Islet precursor cell (in vitro differentiated cells): ENCODE data around the gene TLL1.

Experiments used
- DNase-seq: peaks from one replicate; pipeline ENCODE4 v3.0.0-alpha.2; 2018

Gene TLL1

DNA sequence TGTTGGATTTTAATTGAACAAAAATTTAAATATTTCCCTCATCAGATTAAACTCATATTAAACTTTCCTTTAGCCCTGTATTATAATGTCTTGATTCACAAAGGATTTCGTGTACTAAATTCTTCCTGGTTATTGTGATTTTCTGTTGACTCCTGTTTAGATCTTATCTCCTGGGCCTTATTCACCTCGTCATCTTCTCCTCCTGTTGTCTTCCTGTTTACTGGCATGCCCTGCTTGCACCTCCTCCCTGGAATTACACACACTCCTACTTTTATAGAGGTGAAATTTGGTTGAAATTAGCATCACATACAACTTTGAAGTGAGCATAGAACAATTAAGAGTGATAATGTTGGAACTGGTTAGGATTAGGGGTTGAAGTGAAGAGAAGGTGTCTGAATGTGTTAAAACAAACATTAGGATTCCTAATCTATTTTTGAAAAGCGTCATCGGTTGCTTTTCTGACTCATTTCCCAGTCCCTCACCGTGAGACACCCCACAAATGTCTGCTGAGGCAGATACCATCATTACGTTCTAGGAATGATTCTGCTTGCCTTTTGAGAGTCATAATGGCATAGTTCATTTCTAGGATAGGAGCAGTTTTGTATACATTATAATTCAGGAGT lies 32.5 kb downstream of the TLL1 start:
- DNase-seq: no peak

DNA sequence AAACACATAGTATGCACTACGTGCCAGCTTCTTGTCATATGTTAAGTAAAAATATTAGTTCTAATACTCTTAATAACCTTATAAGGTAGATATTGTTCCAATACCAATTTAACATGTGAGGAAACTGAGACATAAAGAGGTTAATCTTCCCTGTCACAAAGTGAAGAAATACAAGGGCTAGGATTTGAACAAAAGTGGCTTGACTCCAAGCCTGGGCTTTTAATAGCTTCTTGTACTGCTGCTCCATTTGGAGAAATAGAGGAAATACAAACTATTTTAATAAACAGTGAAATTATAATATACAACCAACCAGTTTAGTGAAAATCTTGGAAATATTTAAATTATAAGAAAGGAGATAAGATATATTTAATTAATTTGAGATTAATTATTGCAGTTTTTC lies 33.2 kb downstream of the TLL1 start:
- DNase-seq: no peak

DNA sequence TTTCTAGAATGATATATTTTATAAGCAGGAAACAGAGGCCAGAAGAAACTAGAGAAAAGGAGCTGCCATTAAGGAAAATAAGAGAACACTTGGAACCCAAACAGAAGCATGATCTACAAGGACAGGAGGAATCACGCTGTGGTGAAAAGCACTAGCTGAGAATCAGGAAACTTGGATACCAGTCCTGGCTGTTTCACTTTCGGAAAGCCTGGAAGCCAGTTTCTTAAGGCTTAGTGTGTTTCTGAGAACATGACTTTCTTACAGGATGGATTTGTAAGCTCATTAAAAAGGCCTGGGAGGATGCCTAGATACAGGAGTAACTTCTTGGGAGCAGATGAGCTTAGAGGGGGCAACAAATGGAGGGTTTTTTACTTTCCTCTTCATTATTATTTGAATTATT lies 36.9 kb downstream of the TLL1 start:
- no peak for DNase-seq

DNA sequence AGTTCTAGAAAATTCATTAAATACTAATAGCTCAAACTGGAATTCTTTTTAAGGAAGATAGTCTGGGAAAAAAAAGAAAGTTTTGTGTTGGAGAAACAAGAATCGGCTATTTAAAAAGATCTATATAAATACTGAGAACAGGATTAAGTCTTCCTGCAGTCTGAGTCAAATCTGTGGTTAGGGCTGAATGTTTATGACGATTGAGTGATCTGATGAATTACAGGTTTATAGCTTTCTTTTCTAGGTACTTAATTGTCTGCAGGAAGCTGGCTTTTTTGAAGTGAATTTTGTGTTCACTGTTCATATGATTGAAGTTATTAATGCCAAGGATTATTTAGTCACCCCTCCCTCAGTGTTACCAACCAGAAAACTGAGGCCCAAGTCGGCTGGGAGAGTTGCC lies 42.2 kb downstream of the TLL1 start:
- DNase-seq: no peak

DNA sequence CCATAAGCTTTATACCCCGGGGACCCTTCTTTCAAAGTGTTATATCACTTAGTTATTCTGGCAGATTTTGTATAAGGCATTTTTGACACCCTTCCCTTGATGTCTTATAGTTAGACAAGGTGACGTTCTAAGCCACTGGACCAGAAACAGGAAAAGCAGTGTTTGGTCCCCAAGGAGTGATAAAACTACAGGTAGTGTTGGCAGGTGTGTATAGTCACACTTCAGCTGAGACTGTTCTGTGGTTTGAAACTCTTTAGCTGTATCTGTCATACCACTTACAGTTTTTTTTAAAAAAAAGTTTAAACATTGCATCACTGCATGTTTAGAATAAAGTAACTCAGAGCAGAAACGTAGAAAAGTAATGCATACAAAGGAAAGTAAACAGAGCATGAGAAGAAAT lies 48.5 kb downstream of the TLL1 start:
- no peak for DNase-seq

DNA sequence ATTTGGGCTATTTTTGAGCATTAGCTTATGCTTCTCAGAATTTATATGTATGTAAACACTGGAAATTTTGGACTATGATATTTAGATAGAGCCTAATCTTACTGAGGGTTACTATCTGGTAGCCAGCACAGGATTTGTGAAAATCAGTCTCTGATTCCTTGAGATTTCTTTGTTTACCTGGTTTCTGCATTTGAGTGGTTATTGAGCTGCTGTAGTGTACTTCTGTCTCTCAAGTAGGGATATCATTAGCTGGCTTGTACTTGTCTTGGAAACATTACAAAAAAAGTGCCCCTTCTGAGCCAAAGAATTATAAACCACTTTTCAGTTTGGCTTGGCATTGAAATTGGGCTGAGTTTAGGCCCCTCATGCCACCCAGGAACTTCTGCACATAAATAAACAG lies 49.7 kb downstream of the TLL1 start:
- DNase-seq: no peak

DNA sequence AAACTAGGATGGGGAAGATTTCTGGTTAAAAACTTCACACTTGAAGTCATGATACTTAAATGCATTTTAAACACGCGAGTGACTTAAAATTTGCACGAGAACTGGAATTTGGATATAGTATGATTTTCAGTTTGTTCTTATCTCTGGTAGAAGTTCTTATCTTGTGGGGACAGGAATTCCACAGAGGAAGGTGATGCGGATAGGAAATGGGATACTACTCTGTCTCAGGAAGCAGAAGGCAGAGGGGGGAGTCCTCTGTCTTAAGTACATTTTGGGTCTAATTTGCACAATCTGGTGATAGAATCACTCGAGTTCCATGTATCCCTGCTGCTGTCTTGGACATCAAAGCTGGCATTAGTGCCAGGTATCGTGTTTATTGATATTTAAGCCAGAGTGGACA lies 53.3 kb downstream of the TLL1 start:
- DNase-seq: no peak

DNA sequence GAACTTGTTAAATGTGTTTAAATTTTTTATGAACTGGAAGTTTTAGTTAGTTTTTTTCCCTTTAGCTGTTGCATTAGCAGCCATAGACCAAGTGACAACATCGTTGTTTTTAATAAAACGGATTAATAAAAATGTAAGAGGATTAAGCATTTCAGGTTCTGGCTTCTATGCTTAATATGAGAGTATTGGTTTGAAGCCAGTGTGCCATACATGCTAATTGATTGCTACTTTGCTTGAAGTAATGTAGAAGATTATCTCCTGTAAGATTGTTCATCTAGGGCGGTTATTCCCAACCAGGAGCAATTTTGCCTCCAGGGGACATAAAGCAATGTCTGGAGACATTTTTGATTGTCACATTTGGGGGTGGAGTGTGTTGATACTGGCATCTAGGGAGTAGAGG lies 54.3 kb downstream of the TLL1 start:
- DNase-seq: no peak

DNA sequence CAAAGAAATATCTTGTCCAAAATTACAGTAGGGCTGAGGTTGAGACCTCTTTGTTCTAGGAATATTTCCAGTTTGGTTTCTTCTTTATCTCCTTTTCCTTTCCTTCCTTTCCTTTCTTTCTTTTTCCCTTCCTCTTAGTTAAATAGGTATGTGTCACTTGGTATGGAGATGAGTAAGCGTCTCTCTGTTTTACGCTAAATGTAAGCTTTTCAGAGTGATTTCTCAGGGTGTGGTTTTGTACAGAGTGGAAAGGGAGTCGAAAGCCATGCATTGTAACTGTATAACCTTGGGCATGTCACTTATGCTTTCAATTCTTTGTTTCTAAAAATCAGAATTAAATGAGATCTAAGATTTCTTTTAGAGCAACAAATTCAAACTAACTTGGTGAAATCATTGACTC lies 54.8 kb downstream of the TLL1 start:
- DNase-seq: no peak

DNA sequence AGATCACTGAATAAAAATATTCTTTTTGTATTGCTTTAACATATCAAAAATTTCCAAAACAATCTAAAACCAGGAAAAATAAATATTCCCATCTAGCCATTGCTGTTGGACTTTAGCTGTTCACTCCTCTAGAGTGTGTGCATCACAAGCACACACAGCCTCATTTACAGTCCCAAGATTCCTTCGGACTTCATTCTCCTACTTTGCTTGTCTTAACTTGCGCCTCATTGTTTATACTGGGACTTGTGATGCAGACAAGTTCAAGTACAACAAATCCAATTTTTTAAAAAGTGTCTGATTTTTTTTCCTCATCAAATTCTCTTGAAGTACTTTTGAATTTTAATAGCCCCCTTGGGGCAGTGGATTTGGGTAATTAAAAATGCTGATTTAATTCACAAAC lies 55.6 kb downstream of the TLL1 start:
- DNase-seq: no peak

DNA sequence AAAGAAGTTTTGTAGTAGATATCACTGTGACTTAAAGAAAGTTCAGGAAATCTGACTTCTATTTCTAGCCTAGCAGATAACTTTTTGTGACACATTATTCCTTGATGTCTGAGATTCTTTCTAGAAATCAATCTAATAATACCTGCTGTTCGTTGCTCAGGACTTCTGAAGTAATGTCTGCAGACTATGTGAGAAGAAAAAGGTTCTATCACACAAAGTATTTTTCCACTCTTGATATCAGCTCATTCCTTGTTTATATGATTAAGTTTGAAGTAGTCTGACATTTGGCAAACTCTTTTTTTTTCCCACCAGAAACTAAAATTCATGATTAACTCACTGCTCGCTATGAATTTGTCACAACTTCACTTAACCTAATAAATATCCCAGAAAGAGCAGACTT lies 56.6 kb downstream of the TLL1 start:
- DNase-seq: no peak

DNA sequence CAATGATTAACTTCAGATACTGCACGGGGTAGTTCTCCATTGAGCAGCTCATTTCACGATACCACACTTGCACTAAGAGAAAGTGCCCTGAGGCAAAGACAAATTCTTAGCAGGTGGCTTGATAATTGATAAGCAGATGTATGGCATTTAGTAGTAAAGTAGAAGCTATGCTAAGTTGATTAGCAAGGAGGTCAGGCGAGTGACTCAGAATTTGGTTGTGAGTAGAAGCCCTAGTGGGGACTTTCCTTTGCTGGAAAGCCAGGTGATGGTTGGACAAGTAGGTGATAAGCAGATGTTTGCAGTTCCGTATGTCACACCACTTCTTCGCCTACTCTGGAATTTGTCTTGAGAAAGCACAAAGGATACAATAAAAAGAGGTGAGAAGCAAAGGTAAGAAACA lies 58.7 kb downstream of the TLL1 start:
- DNase-seq: no peak

DNA sequence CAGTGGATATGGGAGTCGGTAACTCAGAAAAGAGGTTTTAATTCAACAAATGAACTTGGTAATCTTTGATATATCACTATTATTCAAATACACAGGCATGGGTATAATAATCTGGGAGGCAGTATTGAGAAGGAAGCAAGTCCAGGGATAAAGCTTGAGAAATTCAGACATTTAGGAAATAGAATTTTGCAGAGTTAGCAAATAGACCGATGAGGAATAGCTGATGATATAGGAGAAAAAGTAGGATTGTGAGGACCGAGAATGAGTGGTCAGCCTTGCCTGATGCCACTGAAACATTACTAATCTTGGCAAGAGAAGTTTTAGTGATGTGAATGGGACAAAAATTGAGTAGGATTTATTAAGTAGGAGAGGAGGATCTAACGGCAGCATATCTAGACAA lies 71.9 kb downstream of the TLL1 start:
- no peak for DNase-seq

DNA sequence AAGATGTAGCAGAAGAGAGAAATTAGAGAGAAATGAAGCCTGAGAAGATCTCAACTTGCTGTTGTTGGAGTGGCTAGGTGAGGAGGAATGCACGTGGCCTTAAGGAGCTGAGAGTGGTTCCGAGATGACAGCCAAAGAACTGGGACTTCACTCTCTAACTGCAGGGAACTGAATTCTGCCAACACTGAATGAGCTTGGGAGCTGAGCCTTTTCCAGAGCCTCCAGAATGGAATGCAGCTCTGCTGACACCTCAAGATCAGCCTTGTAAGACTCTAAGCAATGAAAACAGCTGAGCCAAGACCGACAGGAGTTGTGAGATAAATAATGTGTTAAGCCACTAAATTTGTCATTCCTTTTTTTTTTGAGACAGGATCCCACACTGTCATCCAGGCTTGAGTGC lies 73.0 kb downstream of the TLL1 start:
- DNase-seq: peak; percentile 55

DNA sequence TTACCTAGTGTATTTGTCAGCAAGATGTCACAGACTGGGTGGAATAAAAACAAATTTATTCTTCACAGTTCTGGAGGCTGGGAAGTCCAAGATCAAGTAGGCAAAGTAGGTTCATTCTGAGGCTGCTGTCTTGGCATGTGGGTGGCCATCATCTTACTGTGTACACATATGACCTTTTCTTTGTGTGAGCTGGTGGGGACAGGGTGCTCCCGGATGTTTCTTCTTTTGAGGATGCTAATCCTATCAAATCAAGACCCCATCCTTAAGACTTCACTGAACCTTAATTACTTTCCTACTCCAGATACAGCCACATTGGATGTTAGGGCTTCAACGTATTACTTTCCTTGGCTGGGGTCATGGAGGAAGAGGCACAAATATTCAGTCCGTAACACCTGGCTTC lies 74.0 kb downstream of the TLL1 start:
- DNase-seq: no peak

DNA sequence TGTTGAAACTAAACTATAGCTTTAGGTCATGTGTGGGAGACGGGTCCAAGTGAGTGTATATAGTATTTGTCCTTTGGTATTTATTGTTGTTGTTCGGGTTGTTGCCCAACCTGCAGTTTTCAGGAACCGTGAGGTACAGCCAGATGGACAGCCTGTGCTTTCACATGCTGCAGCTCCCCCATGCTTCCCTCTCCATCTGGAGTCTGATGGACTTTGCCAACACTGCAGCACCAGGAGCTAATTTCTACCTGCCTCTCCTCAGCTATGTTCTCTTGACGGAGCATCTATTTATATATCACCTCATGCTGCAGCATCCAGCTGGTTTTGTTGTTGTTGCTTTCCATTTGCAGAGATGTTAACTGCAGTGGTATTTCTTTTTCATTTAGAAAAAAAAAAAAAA lies 80.1 kb downstream of the TLL1 start:
- no peak for DNase-seq

DNA sequence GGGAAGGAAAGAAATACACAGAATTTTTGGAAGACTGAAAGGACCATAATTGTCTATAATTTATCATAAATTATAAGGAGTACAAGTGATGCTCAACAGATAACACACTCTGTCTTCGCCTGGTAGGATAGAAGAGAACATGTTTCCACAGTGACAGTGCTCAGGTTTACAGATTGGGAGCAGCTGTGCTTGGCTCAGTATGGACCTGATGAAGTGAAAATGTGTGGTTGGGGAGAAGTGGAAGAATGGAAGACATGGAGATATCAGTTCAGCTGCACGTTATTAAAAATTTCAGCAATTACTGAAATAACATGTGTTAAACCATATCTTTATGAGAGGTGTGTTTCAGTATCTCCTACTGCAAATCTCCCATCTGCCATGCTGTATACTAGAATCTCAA lies 90.6 kb downstream of the TLL1 start:
- no peak for DNase-seq

DNA sequence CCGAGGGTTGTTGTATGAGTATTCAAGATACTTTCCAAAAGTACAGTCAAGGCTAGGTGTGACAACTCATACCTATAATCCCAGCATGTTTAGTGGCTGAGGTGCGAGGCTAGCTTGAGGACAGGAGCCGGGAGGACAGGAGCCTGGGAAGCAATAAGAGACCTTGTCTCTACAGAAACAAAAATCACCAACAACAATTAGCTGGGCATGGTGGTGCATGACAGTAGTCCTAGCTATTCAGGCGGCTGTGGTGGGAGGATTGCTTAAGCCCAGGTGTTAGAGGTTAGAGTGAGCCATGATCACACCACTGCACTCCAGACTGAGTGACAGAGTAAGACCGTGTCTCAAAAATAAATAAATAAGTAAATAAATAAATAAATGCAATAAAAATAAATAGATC lies 91.6 kb downstream of the TLL1 start:
- DNase-seq: no peak

DNA sequence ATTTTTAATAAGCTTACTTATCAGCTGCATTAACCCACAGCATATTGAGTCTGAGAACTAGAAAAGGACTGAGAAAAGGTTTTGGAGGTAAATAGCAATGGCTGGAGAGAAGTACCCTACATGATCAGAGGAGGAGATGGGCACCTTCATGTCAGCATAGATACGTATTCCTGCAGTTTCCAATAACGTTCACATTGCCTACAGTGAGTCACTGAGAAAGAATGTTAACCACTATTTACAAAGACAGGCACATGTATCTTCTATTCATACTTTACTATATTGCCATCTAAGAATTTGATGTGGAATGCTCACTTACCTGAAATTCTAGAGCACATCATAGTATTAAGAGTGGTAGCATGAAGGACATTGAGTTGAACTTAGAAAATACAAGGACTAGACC lies 92.5 kb downstream of the TLL1 start:
- no peak for DNase-seq

DNA sequence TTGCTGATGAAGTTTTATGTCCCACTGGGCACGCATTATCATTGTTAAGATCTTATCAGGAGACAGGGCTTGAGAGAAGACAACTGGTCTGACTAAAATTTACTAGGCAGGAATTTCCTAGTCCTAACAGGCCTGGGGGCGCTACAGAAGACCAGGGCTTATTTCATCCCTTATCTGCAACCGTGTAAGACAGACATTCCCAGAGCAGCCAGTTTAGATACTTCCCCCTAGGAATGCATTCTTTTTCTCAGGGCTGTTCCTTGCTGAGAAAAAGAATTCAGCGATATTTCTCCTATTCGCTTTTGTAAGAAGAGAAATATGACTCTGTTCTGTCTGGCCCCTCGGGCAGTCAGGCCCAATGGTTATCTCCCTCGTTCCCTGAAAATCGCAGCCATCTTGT lies 93.8 kb downstream of the TLL1 start:
- no peak for DNase-seq

DNA sequence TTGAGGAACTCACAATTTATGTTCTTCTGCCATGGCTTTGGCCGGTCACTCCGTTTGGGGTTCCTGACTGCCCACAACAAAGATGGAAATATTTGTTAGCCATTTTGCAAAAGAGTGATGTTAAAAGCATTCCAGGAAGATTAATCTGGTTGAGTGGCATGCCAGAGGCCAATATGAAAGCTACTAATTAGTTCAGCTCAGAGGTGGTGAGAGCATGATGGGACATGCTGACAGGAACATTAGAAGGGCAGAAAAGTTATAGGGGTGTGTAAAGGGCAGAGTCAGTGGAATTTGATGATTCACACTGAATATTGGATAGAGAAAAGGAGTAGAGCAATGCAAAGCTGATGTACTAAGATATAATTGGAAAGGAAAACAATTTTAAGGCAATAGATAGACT lies 94.4 kb downstream of the TLL1 start:
- no peak for DNase-seq

DNA sequence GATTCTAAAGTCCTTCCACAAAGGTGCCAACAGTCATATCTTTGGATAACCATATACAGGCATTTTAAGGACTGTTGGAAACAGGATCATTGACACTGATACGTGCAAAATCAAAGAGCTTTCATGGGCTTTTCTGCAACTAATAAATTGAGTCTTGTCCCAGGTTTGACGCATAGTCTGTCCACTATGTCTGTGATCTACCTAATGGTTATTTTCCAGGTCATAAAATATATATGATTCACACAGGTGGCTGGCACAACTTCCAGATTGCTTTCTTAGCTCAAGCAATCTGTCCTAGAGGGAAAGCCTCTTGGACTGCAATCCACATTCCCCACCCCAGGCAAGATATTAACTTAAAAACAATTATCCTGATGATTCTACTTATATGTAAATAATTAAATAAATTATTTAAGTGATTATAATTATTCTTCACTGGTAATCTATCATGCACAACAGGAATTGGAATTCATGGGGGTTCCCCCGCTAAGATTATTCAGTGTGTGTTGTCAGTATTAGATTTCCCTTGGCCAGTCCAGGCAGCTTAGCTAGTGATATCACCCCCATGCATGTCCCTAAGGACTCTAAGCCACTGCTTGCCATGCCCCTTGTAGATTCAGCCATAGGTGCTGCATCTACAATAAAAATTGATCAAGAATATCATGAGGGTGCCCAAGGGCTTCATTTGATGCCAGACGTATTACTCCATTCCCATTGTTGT lies 97.8 kb downstream of the TLL1 start:
- DNase-seq: no peak

DNA sequence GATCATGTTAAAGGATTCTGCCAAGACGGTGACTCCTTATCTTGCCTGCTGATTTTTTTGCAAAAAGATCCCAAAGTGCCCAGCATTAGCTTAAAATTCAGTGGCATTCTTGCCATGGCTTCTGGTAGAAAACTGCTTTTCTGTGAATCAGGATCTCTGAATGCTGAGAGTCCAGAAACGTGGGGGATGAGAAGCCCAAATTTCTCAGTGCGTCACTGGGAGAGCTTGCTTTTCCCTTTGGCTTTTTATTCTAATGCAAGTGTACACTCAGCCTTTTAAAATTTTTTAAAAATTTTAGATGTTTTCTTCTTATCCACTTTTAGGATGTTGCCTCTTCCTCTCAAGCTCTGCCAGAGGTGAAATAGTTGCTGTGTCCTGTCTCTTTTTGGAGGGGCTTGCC lies 98.4 kb downstream of the TLL1 start:
- no peak for DNase-seq

DNA sequence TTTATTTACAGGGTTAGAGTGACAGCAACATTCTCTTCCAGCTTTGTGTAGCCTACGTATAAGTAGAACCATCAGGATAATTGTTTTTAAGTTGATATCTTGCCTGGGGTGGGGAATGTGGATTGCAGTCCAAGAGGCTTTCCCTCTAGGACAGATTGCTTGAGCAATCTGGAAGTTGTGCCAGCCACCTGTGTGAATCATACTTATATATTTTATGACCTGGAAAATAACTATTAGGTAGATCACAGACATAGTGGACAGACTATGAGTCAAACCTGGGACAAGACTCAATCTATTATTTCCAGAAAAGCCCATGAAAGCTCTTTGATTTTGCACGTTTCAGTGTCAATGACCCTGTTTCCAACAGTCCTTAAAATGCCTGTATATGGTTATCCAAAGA lies 98.9 kb downstream of the TLL1 start:
- no peak for DNase-seq

DNA sequence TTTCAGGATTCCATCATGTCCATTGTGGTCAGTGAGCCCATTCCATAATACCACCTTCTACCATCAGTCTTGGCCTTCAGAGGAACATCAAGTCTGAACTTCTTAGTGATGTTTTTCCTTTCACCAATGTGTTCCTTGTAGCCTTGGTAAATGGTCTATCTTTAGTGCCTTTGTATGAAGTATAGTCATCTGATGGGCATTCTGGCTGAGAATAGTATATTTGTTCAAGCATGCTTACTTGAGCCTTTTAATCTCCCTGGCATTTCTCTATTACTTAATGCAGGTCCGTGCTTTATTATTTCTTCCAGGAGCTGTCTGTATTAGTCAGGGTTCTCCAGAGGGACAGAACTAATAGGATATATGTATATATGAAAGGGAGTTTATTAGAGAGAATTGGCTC lies 99.7 kb downstream of the TLL1 start:
- no peak for DNase-seq
